ENCODE results near the gene ANXA11. TPM values are rescaled to one million over a fixed set of nuclear protein-coding genes. Genes with fewer than 3 reads are reported as not detected.

Gene ANXA11
- total RNA-seq, 4 donors from 2014 or later = 103 to 148 (median 121) TPM

GRCh38 chr10:80118669-80119068, 86.7 kb downstream of the ANXA11 start:
- TF ChIP-seq CTCF (IDR thresholded peaks at IDR 0.05) = no peak
- no peak for DNase-seq (ENCODE audit: low spot score)
- ATAC-seq (ENCODE audit: low FRiP score) = no peak

- ATAC-seq (ENCODE audit: low FRiP score) = no peak
- DNase-seq (ENCODE audit: low spot score) = no peak
- TF ChIP-seq CTCF (IDR thresholded peaks at IDR 0.05) = no peak
Measured at GRCh38 chr10:80110986-80111385, 94.4 kb downstream of the ANXA11 start.

DNA sequence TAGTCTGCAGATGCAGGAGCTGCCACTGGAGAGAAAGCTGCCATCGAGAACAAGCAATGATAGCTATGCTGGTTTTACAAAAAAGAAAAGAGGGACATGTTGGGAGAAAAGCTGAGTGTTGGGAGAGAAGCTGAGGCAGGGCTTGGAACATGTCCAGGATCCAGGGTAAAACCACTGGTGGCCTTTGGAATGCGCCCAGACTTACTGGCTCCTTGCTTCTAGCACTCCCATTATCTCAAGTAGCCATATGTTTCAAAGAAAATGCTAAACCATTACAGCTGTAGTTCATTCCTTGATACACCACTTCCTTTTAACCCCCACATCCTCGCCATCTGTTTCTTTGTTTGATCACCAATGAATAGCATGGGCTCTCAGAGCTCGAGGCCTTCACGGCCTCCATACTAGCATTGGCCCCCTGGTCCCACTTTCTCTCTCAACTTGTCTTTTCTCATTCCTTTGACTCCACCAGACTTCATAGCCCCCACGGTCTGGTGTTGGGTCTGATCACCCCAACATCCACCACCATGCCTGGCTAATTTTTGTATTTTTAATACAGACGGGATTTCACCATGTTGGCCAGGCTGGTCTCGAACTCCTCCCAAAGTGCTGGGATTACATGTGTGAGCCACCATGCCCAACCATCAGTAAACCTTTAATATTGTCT, 96.6 kb downstream of the ANXA11 start:
- ATAC-seq (ENCODE audit: low FRiP score) = no peak
- TF ChIP-seq CTCF (IDR thresholded peaks at IDR 0.05) = no peak
- no peak for DNase-seq (ENCODE audit: low spot score)

DNA sequence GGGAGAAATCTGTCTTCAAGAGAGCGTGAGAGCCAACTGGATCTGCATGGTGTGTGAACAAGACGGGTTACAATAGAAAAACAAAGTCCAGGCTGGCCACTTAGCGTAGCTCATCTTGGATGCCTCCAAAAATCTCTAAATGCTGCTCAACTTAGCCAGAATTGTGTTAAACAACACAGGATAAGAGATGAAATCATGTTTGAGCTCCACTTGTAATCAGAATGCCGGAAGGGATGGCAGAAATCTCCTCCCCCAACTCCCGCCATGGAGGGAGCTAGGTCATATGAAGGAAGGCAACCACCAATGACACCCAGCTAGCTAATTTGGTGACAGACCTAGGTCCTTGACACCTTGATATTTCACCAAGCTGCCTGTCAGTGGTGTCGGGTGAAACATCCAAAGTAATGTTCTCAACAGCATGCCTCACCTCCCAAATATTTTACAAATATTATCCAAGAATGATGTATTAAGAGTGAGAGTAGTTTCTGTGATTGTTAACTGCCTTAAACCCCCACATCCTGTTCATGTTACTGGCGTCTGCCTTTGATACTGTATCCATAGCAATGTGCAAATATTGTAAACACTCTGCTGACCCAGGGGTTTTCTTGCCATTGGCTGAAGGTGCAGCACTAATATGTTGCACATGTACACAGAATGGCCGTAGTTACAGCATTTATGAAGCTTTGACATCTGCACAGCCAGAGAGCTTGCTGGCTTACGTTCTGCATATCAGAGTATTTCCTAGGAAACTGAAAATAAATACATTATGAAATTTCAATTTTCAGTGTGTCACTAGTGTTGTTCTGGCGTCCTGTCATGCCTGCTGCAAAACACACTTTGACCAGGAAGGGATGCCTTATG, 101.0 kb downstream of the ANXA11 start:
- DNase-seq (ENCODE audit: low spot score) (no peak), ATAC-seq (ENCODE audit: low FRiP score) (peak; percentile 90)
- TF ChIP-seq CTCF (IDR thresholded peaks at IDR 0.05) = no peak

Small RNAs within 50 kb of the gene (small RNA-seq; reads per million reads assigned to genes)
- not detected for gene RPS12P2

Other genes with a start within 250 kb of the ANXA11 start
- 10 to 100 TPM in 2 of 4 donors, 1 to 10 TPM in 2; 7.1 to 16.4 (median 11.0) TPM for gene TMEM254, start 126.9 kb downstream of the ANXA11 start, total RNA-seq
- 100 to 1,000 TPM in 1 of 4 donors, 10 to 100 TPM in 3; 18.0 to 116 (median 20.8) TPM for gene PLAC9, start 72.8 kb downstream of the ANXA11 start, total RNA-seq
- not detected for gene MAT1A, start 84.1 kb upstream of the ANXA11 start, total RNA-seq
- gene DYDC1, start 151.2 kb upstream of the ANXA11 start, total RNA-seq = not detected
- not detected for gene DYDC2, start 151.2 kb upstream of the ANXA11 start, total RNA-seq
- gene PRXL2A, start 203.0 kb upstream of the ANXA11 start, total RNA-seq = 100 to 1,000 TPM; 218 to 456 (median 415) TPM
- 100 to 1,000 TPM in 2 of 4 donors, 10 to 100 TPM in 2; 42.4 to 114 (median 91.6) TPM for gene TSPAN14, start 248.8 kb upstream of the ANXA11 start, total RNA-seq

Data from omental fat pad (tissue), 4 donors.